HG03469 (cell line): Measurements from ENCODE around the gene RMRP.

Experiments used
- ATAC-seq: cut with Tn5 transposase; IDR thresholded peaks from one replicate; pipeline ENCODE4 v1.9.1; 2021; ENCODE audit warnings: mild to moderate bottlenecking, moderate library complexity, moderate number of reproducible peaks; ENCODE audit not compliant: unreplicated experiment

Gene RMRP

DNA sequence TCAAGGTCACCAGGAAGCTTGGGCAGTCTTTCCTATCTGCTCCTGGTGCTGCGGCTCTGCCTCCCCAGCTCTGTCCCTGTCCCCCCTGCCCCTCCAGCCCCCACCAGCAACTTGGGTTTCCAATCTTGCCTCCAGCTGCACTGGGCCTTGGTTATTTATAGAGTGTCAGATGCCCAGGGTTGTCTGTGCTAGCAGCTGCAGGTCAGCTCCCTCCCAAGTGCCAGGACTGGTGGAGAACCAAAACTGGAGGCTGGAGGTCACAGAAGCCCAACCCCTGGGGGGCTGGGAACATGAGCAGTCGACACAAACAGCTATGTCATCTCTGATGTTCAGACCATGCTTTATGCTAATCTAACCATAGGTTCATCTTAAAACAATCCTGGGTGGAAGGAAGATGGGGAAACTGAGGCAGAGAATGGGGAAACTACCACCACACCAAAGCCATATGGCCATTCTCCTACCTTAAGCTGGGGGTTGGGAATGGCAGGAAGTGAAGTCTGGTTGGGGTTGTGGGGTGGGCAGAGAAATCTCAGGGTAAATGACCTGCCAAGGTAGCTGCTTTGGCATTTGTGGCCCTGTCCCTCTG, 30.2 kb upstream of the RMRP start:
- no peak for ATAC-seq

DNA sequence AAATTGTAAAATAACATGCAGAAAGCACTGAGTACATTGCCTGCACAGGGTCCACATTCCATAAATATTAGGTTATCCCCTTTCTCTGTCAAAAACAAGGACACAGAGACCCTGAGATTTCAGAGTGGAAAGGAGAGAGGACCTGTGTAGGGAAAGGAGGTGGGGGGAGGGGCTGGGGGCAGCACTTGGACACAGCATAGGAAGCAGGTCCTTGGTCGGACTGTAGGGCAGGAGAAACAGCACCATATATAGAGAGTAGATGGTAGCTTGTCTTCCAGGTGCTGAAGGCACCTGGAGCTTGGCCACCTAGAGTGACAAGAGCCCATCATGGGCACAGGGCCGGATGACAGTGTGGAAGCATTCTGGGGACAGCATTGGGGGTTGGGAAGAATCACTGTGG, 29.5 kb upstream of the RMRP start:
- ATAC-seq = no peak

DNA sequence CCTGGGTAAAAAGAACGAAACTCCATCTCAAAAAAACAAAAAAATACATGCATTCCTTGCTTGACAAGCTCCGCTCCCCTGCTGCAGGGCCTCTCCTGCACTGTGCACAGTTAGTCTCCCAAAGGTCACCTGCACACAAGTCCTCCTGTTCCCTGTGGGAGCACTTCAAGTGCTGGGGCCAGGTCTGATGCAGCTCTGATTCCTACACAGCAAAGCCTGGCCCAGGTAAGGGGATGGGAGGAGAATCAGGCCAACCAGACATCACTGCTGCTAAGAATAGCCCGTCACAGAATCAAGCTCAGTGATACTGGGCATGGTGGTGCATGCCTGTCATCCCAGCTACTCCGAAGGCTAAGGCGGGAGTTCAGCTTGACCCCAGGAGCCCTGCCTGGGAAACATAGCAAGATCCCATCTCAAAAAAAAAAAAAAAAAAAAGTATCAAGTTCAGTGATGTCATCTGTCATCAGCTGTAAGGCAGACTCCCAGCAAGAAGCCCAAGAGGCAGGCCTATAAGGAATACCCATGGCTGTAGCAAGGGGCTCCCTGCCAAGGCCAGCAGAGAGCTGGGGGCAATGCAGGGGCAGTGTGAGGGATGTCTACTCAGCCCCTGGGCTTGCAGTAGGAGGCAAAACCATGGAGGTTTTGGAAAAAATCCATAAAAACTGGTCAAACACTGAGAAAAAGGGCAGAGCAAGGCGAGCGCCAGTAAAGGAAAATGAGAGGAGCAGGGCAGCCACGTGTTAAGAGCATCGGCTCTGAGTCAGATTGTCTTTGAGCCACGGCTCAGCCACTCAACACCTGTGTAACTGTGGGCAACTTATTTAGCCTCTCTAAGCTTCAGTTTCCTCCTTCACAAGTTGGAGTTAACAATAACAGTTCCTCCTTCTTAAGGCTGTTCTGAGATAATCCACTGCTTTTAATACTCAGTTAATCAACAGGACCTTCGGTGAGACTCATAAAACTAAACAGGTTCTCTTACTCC, 28.7 kb upstream of the RMRP start:
- no peak for ATAC-seq

DNA sequence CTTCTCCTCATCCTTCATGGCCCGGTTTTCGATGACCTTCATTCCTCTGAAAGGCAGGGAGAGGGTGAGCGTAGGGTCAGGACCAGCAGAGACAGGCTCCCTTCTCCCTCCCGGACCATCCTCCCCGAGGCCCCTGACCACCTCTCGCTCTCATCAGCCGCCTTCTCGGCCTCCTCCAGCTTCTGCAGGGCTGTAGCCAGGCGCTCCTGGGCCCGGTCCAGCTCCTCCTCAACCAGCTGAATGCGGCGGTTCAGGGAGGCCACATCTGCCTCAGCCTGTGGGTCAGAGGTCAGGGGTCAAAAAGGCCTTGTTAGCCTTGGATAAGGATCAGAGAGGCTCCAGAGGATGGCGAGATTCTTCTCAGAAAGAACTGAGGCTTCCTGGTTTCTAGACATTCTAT, 27.7 kb upstream of the RMRP start:
- no peak for ATAC-seq

DNA sequence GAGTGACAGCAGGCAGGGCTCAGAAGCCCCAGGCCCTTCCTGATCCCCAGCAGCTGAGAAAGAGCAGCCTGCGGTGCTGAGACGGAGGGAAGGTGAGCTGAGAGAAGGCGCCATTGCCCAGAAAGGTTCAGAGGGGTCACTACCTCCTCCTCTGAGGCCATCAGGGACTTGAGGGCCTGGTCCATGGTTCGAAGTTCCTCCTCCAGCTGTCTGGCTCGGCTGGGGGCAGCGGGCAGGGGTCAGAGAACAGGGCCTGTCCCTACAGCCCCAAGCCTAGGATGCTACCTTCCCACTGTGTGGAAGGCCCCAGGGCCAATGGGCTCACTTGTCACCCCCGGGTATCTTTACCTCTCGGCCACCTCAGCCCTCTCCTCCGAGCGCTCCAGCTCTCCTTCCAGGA, 27.1 kb upstream of the RMRP start:
- ATAC-seq = no peak

DNA sequence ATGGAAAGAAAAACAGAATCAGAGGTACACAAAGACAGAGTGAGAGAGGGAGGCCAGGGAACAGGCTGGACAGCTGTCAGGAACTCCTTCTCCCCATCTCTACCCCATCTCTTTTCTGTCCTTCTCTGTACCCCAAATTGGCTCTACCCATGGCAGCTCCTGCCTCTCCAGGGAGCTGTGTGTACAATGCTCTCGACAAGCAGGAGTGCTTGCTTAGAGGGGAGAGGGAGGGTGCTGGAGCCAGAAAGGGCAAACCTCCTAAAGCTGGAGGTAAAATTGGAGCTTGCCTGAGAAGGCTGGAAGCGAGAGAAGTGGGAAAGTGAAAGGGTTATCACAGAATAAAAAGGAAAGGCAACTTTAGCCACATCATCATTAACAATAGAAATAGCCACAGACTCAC, 25.5 kb upstream of the RMRP start:
- ATAC-seq = no peak

DNA sequence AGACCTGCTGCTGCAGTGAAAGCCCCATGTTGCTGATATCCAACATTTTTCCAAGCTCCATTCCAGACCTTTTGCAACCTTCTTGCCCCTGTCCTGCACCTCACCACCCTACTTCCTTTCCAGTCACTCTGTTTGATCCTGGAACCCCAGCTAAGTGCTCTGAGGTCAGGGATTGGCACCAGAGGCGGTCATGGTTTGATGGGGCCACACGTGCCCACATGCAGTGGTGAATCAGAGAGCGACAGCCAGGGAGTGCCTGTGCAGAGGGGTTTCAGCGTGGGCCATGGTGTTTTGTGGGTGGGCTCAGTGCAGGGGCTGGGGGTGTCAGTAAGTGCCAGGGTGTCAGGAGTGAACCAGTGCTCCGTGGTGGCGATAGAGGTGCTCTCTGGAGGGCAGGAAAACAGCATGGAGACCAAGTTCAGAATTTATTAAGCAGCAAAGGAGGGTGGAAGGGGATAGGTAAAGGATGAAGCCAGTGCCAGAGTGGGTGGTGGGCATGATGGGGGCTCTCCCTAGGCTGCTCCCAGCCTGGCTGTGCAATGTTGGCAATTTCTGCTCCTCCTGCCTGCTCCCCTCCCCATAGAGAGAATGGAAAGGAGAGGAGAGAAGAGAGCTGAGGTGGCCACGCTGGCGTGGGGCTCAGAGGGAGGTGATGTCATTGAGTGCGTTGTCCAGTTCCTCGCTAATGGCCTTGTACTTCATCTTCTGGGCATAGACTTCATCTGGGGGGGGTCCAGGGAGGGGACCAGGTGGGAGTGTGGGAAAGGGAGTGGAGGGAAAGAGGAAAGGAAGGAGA, 24.9 kb upstream of the RMRP start:
- no peak for ATAC-seq

DNA sequence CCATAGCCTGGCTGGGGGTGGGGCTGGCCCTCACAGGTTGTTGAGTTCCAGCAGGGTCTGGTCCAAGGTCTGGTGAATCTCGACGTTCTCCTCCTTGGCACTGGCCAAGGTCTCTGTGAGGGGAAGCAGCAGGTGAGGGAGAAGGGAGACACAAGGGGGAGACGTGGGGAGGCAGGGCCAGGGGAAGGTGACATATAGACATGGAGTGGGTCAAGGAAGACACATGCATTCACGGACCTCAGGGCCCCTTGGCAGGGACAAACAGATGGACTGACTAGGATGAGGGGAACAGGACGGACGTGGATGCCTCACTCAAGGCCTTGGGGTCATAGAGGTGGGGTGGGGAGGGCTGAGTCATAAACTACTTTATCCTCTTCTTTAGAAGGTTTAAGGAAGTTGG, 24.2 kb upstream of the RMRP start:
- no peak for ATAC-seq

DNA sequence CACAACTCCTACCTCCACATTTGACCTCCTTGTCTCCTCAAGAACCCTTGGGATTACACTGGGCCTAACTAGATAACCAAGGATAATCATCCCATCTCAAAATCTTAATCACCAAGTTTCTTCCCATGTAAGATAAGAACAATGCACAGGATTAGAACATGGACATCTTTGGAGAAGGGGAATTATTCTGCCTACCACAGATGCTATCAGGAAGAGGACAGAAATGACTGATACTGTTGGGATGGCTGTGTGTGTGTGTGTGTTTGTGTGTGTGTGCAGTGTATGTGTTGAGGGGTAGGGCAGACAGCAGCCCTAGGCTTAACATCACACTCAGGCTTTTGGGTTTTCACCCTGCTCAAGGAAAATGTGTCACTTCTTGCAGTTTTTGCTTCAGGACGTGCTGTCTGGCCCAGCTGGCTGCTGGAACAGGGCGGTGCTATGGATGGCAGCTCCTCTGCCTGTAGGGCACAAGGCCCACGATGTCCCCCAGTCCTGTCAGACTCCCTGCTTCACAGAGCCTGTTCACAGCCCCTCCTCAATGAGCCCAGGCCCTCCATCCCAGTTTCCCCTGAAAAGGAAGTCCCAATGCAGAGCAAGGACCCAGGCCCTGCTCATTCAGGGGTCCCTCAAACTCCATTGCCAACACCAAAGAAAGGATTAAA, 23.7 kb upstream of the RMRP start:
- ATAC-seq = no peak

DNA sequence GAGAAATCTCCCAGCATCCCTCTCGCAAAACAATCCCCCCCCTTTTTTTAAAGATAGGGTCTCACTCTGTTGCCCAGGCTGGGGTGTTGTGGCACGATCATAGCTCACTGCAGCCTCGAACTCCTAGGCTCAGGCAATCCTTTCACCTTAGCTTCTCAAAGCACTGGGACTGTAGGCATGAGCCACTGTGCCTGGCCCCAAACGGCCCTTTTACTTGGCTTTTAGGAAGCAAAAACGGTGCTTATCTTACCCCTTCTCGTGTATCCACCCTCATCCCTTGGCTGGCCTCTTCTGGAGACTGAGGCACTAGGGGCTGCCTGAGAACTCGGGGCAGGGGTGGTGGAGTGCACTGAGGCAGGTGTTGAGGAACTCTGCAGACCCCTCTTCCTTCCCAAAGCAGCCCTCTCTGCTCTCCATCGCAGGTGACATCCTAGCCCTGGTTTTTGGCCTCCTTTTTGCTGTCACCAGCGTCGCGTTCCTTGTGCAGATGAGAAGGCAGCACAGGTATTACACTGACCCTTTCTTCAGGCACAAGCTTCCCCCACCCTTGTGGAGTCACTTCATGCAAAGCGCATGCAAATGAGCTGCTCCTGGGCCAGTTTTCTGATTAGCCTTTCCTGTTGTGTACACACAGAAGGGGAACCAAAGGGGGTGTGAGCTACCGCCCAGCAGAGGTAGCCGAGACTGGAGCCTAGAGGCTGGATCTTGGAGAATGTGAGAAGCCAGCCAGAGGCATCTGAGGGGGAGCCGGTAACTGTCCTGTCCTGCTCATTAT, 22.7 kb upstream of the RMRP start:
- no peak for ATAC-seq

DNA sequence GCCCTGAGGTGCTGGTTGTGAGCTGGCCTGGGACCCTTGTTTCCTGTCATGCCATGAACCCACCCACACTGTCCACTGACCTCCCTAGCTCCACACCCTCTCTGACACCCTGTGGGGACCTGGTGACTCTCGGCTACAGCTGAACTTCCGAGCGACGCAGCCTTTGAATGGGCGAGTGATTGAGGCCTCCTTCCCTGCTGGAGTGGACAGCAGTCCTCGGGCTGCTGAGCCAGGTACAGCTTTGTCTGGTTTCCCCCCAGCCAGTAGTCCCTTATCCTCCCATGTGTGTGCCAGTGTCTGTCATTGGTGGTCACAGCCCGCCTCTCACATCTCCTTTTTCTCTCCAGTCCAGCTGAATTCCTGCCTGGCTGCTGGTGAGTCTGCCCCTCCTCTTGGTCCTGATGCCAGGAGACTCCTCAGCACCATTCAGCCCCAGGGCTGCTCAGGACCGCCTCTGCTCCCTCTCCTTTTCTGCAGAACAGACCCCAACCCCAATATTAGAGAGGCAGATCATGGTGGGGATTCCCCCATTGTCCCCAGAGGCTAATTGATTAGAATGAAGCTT, 22.0 kb upstream of the RMRP start:
- ATAC-seq = no peak

DNA sequence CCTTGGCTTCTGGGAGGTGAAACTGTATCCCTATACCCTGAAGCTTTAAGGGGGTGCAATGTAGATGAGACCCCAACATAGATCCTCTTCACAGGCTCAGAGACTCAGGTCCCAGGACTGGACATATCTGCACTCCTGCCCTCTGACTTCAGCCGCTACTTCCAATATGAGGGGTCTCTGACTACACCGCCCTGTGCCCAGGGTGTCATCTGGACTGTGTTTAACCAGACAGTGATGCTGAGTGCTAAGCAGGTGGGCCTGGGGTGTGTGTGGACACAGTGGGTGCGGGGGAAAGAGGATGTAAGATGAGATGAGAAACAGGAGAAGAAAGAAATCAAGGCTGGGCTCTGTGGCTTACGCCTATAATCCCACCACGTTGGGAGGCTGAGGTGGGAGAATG, 21.3 kb upstream of the RMRP start:
- ATAC-seq = no peak

DNA sequence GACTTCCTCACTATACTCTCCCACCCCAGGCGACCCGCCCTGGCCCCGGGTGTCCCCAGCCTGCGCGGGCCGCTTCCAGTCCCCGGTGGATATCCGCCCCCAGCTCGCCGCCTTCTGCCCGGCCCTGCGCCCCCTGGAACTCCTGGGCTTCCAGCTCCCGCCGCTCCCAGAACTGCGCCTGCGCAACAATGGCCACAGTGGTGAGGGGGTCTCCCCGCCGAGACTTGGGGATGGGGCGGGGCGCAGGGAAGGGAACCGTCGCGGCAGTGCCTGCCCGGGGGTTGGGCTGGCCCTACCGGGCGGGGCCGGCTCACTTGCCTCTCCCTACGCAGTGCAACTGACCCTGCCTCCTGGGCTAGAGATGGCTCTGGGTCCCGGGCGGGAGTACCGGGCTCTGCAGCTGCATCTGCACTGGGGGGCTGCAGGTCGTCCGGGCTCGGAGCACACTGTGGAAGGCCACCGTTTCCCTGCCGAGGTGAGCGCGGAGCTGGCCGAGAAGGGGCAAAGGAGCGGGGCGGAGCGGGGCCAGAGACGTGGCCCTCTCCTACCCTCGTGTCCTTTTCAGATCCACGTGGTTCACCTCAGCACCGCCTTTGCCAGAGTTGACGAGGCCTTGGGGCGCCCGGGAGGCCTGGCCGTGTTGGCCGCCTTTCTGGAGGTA, 18.0 kb upstream of the RMRP start:
- no peak for ATAC-seq

DNA sequence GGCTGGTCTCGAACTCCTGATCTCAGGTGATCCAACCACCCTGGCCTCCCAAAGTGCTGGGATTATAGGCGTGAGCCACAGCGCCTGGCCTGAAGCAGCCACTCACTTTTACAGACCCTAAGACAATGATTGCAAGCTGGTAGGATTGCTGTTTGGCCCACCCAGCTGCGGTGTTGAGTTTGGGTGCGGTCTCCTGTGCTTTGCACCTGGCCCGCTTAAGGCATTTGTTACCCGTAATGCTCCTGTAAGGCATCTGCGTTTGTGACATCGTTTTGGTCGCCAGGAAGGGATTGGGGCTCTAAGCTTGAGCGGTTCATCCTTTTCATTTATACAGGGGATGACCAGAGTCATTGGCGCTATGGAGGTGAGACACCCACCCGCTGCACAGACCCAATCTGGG, 17.4 kb upstream of the RMRP start:
- no peak for ATAC-seq

DNA sequence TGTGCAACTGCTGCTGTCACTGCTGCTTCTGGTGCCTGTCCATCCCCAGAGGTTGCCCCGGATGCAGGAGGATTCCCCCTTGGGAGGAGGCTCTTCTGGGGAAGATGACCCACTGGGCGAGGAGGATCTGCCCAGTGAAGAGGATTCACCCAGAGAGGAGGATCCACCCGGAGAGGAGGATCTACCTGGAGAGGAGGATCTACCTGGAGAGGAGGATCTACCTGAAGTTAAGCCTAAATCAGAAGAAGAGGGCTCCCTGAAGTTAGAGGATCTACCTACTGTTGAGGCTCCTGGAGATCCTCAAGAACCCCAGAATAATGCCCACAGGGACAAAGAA, 16.2 kb upstream of the RMRP start:
- no peak for ATAC-seq

DNA sequence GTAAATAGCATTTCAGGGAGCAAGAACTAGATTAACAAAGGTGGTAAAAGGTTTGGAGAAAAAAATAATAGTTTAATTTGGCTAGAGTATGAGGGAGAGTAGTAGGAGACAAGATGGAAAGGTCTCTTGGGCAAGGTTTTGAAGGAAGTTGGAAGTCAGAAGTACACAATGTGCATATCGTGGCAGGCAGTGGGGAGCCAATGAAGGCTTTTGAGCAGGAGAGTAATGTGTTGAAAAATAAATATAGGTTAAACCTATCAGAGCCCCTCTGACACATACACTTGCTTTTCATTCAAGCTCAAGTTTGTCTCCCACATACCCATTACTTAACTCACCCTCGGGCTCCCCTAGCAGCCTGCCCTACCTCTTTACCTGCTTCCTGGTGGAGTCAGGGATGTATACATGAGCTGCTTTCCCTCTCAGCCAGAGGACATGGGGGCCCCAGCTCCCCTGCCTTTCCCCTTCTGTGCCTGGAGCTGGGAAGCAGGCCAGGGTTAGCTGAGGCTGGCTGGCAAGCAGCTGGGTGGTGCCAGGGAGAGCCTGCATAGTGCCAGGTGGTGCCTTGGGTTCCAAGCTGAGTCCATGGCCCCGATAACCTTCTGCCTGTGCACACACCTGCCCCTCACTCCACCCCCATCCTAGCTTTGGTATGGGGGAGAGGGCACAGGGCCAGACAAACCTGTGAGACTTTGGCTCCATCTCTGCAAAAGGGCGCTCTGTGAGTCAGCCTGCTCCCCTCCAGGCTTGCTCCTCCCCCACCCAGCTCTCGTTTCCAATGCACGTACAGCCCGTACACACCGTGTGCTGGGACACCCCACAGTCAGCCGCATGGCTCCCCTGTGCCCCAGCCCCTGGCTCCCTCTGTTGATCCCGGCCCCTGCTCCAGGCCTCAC, 15.6 kb upstream of the RMRP start, which contains the start of gene CA9:
Gene CA9 (plus strand): TSS at position 797 of the 893 bp plus-strand sequence. CDS start 32 bp downstream, at position 829.
- no peak for ATAC-seq

DNA sequence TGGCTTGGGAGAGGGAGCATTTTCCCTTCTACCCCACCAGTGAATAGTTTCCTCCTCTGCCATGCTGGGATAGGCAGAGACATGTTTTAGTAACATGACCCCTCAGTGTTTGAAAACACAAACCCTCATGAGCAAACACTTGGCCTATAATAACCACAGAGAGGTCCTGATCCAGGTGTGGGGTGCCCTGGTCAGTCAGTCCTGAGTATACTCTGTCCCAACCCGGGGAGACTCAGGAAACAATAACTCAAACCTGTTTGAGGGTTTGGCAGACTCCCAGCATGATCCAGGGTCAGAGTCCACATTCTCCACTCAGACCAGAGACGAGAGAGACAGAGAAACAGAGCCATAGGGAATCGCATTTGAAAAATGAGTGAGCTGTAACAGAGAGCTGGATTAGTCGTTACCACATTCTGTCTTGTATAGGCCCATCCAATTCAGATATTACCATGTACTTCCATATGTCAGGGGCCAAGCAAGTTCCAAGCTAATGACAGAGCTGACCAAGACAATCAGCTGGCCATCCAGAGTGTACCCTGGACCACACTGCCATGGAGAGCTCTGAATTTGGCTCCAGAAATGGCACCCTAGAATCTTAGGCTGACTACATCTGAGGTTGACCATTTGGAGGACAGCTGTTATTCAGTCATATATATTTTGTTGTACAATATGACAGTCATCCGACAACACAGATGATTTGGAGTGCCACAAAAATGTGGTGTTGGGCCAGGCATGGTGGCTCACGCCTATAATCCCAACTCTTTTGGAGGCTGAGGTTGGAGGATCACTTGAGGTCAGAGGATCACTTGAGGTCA, 11.7 kb upstream of the RMRP start:
- no peak for ATAC-seq

DNA sequence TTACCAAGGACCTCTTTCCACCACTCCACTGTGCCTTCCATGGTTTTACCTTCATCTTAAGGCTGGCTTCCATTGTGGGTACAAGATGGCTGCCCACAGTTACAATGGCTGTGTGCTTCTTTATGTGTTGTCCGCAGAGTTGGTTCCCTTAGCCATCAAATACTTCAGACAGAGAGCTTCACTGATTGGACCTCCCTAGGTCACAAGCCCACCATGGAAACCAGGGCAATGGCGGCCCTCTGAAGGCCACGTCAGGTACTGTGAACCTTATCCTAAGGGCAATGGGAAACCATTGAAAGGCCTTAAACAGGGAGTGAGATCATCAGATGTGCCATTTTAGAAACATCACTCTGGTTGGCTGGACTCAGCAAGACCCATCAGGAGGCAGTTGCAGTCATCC, 10.1 kb upstream of the RMRP start:
- ATAC-seq = no peak
